RWPE2 (cell line): Measurements from ENCODE around the gene CHRM4.

Experiments
- ATAC-seq: fragments of 200-7000 bp; cut with Tn5 transposase; 3 replicates; pipeline ENCODE4 v1.9.1; 2021; ENCODE audit warnings: low read depth
- DNase-seq: peaks from one replicate; pipeline ENCODE4 v3.0.0-alpha.2; 2020; ENCODE audit warnings: low spot score
- H3K27ac ChIP-seq: fragments of 450-650 bp; 2 replicates; pipeline ENCODE4 v1.5.1; 2017; ENCODE audit warnings: mild to moderate bottlenecking; ENCODE audit not compliant: poor library complexity, severe bottlenecking
- H3K27me3 ChIP-seq: fragments of 250-450 bp; sonication (Bioruptor Pico); 2 replicates; pipeline ENCODE4 v1.5.1; 2021; ENCODE audit warnings: mild to moderate bottlenecking, moderate library complexity; ENCODE audit not compliant: insufficient read depth, poor library complexity, severe bottlenecking
- H3K36me3 ChIP-seq: fragments of 250-450 bp; sonication (Bioruptor Pico); 2 replicates; pipeline ENCODE4 v1.5.1; 2020; ENCODE audit warnings: low read depth, mild to moderate bottlenecking, moderate library complexity
- H3K4me1 ChIP-seq: fragments of 250-450 bp; sonication (Bioruptor Pico); 2 replicates; pipeline ENCODE4 v1.5.1; 2021; ENCODE audit warnings: mild to moderate bottlenecking, moderate library complexity; ENCODE audit not compliant: insufficient read depth, poor library complexity, severe bottlenecking
- H3K4me3 ChIP-seq: fragments of 250-450 bp; sonication (Bioruptor Pico); 2 replicates; pipeline ENCODE4 v1.5.1; 2021; ENCODE audit warnings: mild to moderate bottlenecking, moderate library complexity; ENCODE audit not compliant: severe bottlenecking
- H3K9me3 ChIP-seq: fragments of 250-450 bp; sonication (Bioruptor Pico); 2 replicates; pipeline ENCODE4 v1.5.1; 2021; ENCODE audit warnings: mild to moderate bottlenecking, moderate library complexity; ENCODE audit not compliant: severe bottlenecking
- CTCF ChIP-seq: fragments of 450-650 bp; IDR thresholded peaks from one replicate; pipeline ENCODE4 v1.5.1; 2017; ENCODE audit warnings: mild to moderate bottlenecking, moderate library complexity; ENCODE audit not compliant: poor library complexity, severe bottlenecking

Gene CHRM4

GRCh38 chr11:46404476-46405017 lies 13.0 kb upstream of the CHRM4 start:
- H3K36me3 ChIP-seq: peaks cover 32% of the 10 kb centered on the region
- H3K27me3 ChIP-seq: no peaks in the 10 kb centered on the region
- DNase-seq: no peak

GRCh38 chr11:46402957-46403902 lies 11.7 kb upstream of the CHRM4 start:
- ATAC-seq (no peak), DNase-seq (no peak)
- Histone ChIP-seq H3K4me3 (no peak overlapping the region), H3K9me3 (no peaks in the 10 kb centered on the region), H3K27me3 (no peaks in the 10 kb centered on the region), H3K4me1 (no peaks in the 10 kb centered on the region), H3K27ac (no peak overlapping the region), H3K36me3 (peaks cover 27% of the 10 kb centered on the region)
- TF ChIP-seq CTCF: no peak

More at GRCh38 chr11:46404476-46405017, 13.0 kb upstream of the CHRM4 start:
- no peak for TF ChIP-seq CTCF
- no peak overlapping the region for H3K4me3 ChIP-seq
- no peak overlapping the region for H3K27ac ChIP-seq
- ATAC-seq: no peak
- no peaks in the 10 kb centered on the region for H3K9me3 ChIP-seq
- H3K4me1 ChIP-seq: no peaks in the 10 kb centered on the region

DNA sequence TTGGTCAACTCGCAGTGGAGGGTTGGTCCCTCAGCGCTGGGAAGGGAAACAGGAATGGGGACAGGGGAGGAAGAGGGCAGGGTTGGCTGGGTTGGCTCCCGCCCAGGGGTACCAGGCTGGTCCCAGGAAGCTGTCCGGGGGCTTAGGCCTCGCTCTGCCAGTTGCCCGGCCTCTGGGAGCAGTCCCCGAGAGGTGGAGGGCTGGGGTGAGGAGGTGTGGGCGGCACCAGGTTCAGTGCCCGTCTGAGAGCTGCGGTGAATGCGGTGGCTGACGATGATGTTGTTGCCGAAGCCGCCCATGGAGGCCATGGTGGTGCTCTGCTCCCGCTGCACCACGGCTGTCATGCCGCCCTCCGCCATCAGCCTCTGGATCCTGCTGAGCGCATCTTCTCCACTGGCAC lies 6.0 kb upstream of the CHRM4 start:
- Histone ChIP-seq H3K27ac (no peak overlapping the region), H3K36me3 (0 out of 2 replicates have a peak, but pooled peaks cover under 1% of the 10 kb centered on the region), H3K4me3 (no peak overlapping the region), H3K9me3 (no peaks in the 10 kb centered on the region), H3K27me3 (no peaks in the 10 kb centered on the region), H3K4me1 (no peaks in the 10 kb centered on the region)
- DNase-seq (no peak), ATAC-seq (no peak)
- no peak for TF ChIP-seq CTCF

- Histone ChIP-seq H3K9me3 (no peaks in the 10 kb centered on the region), H3K4me1 (no peaks in the 10 kb centered on the region), H3K27ac (no peak overlapping the region), H3K4me3 (no peak overlapping the region), H3K27me3 (peaks cover 30% of the 10 kb centered on the region), H3K36me3 (no peaks in the 10 kb centered on the region)
- TF ChIP-seq CTCF: no peak
- ATAC-seq (no peak), DNase-seq (no peak)
Measured at GRCh38 chr11:46393759-46394158, 2.2 kb upstream of the CHRM4 start.

DNA sequence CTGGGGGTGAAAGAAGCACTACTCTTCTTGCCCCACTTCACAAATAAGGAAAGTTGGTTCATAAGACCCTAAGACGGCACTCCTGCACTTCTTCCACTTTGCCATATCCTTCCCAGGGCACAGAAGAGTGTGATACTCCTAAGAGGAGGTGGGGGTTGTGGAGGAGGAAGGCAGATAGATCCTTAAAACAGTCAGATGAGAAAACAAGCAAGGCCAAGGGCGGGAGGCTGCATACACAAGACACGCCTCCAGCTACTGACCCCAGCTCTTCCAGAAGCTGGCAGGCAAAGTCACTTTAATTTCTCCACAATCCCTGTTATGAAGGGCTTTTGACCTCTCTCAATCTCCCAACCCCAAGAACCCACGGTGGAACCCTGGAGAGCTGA lies 1.6 kb upstream of the CHRM4 start:
- no peaks in the 10 kb centered on the region for H3K36me3 ChIP-seq
- H3K4me3 ChIP-seq: no peak overlapping the region
- no peak for ATAC-seq
- no peaks in the 10 kb centered on the region for H3K4me1 ChIP-seq
- H3K27ac ChIP-seq: no peak overlapping the region
- peaks cover 35% of the 10 kb centered on the region for H3K27me3 ChIP-seq
- no peaks in the 10 kb centered on the region for H3K9me3 ChIP-seq
- no peak for DNase-seq
- no peak for TF ChIP-seq CTCF
